22Rv1 (cell line): ENCODE results near the gene SLC23A1.

Experiments
- ZFX ChIP-seq: fragments of 450-650 bp; IDR thresholded peaks from 2 replicates; pipeline ENCODE4 v1.6.1; 2017; ENCODE audit warnings: antibody characterized with exemption, borderline replicate concordance
- TF ChIP-seq, protein P1 (sequence below): fragments of 450-650 bp; IDR thresholded peaks from 2 replicates; pipeline ENCODE4 v1.5.1; 2017; ENCODE audit warnings: mild to moderate bottlenecking

DNA sequence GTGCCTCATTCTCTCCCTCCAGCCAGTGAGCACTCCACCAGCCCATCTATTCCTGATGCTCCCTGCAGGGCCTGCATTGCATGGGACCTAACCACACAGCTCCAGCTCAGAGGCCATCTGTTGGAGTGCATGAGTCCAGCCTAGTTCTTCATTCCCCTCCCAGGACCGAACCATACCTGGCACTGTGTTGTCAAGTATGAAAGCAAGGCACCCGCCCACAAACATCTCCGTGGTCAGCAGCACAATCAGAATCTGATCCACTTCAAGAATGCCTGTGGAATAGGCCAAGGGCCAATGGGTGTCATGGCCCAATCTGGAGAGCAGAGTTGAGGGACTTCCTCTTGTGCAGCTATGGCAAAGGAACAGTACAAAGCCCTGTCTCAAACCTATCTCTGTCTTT lies 5.9 kb downstream of the SLC23A1 start:
- TF ChIP-seq, protein P1, sequence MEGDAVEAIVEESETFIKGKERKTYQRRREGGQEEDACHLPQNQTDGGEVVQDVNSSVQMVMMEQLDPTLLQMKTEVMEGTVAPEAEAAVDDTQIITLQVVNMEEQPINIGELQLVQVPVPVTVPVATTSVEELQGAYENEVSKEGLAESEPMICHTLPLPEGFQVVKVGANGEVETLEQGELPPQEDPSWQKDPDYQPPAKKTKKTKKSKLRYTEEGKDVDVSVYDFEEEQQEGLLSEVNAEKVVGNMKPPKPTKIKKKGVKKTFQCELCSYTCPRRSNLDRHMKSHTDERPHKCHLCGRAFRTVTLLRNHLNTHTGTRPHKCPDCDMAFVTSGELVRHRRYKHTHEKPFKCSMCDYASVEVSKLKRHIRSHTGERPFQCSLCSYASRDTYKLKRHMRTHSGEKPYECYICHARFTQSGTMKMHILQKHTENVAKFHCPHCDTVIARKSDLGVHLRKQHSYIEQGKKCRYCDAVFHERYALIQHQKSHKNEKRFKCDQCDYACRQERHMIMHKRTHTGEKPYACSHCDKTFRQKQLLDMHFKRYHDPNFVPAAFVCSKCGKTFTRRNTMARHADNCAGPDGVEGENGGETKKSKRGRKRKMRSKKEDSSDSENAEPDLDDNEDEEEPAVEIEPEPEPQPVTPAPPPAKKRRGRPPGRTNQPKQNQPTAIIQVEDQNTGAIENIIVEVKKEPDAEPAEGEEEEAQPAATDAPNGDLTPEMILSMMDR: no peak
- no peak for TF ChIP-seq ZFX
